HT-29 (cell line): ENCODE results near the gene XG. TPM values are rescaled to one million over a fixed set of nuclear protein-coding genes. Genes with fewer than 3 reads are reported as not detected.
"Not testable (repeated sequence)": the region's sequence is repeated elsewhere in the genome, so short reads cannot be mapped to it uniquely, and the experiment has no call there.

Experiments used
- DNase-seq: peaks from one replicate; pipeline ENCODE4 v3.0.0-alpha.2; 2015; ENCODE audit warnings: low spot score
- total RNA-seq: library from RNA; depleted of rRNA; stranded (reverse); fragments of >200 nt; shearing (Covaris generic); gene quantifications from 2 replicates; pipeline ENCODE4 v1.2.3, GENCODE V29; 2014

XG gene
- total RNA-seq, 1 experiment from 2014 or later: not detected

GRCh38 chrX:2733286-2733685 lies 18.6 kb upstream of the XG start:
- DNase-seq: no peak

DNA sequence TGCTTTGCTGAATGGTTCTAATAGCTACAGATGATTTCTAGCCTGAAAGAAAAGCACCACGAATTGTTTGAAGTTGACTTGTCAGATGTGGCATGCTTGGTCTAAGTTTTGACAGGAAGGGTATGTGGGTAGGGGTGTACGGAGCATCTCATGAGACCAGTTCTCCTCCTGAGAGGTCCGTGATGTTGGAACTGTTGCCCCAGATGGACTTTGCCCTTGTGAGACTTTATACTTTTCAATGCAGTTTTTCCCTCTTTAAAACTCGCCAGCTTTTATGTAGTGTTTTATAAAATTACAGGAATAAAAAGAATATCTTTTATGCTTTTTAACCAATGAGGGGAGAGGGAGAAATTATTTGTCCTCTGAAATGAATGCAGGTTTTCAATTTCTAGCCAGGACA lies 16.6 kb upstream of the XG start:
- DNase-seq: no peak

DNA sequence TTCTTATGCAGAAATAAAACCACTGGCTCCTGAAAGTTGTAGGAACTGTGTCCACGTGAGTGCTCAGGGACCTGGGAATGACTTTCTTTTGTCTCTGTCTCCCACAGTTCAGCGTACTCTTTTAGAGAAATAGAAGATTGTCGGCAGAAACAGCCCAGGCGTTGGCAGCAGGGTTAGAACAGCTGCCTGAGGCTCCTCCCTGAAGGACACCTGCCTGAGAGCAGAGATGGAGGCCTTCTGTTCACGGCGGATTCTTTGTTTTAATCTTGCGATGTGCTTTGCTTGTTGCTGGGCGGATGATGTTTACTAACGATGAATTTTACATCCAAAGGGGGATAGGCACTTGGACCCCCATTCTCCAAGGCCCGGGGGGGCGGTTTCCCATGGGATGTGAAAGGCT lies 11.2 kb upstream of the XG start:
- no peak for DNase-seq

GRCh38 chrX:2741386-2741785 lies 10.5 kb upstream of the XG start:
- DNase-seq: no peak

DNA sequence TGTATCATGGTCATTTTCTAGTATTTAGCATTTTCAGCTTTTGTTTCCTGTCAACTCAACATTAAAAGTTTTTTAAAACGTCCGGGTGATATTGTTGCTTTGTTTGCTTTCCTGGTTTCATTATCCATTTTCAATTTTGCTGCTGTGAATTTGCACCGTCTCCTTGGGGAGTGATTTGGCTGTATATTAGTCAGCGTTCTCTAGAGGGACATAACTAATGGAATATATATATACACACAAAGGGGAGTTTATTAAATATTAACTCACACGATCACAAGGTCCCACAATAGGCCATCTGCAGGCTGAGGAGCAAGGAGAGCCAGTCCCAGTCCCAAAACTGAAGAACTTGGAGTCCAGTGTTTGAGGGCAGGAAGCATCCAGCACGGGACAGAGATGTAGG lies 5.6 kb upstream of the XG start:
- not testable (repeated sequence) for DNase-seq

GRCh38 chrX:2748171-2748814 lies 3.5 kb upstream of the XG start:
- no peak for DNase-seq

GRCh38 chrX:2748815-2749188 lies 3.0 kb upstream of the XG start:
- no peak for DNase-seq

GRCh38 chrX:2751291-2751690 lies 549 bp upstream of the XG start:
- no peak for DNase-seq

DNA sequence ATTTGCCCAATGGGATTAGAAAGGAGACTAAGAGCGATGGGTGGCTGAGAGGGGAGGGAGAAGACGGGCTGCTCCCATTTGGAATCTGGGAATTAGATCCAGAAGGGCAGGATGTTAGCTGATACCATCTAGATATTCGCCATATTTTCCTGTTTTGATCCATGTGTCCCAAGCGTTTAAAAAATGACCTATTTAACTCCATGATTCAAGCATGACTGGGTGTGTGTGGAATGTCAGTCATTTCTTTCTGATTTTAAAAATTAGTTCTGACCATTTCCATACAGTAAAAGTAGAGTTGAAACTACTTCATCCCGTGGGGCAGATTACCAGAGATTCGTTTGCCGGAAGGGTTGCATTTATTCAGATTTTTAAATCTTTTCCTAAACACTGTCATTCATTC lies 601 bp downstream of the XG start:
- not testable (repeated sequence) for DNase-seq

DNA sequence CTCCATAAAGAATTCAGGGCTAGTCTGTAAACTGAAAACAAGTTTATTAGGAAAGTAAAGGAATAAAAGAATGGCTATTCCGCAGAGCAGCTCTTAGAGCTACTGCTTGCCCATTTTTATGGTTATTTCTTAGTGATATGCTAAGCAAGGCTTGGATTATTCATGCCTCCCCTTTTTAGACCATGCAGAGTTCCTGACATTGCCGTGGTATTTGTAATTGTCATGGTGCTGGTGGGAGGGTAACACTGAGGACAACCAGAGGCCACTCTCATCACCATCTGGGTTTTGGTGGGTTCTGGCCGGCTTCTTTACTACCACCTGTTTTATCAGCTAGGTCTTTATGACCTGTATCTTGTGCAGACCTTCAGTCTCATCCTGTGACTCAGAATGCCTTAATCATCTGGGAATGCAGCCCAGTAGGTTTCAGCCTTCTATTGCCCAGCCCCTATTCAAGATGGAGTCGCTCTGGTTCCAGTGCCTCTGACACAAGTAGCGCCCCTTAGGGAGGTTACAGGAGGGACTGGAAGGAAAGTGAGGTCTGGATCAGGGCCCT lies 3.4 kb downstream of the XG start:
- DNase-seq: not testable (repeated sequence)

DNA sequence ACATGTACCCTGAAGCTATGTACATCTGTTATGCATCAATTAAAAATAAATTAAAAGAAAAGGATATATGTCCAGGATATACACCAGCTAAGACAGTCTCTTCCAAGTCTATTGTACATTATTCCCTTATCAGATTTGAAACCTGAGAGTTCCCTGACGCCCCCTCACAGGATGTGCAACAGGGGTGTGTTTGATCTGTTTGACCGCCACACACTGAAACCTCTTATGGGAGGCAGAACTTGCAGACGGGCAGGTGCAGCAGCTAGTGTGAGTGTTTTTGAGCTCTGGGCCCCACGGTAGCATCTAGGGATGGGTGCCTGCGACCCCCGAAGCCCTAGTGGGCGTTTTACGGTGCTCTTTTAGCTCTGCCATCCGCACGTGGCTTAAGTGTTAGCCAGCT lies 4.7 kb downstream of the XG start:
- no peak for DNase-seq

DNA sequence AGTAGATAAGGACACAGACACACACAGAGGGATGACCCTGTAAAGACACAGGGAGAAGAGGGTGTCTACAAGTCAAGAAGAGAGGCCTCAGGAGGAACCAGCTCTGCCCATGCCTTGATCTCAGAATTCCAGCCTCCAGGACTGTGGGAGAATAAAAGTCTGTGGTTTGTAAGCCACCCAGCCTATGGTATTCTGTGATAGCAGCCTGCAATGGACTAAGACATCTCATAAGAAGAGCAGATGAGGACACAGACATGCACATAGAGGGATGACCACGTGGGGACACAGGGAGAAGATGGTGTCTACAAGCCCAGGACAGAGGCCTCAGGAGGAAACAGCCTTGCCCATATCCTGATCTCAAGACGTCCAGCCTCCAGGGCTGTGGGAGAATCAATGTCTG lies 9.4 kb downstream of the XG start:
- DNase-seq: no peak

GRCh38 chrX:2762671-2763070 lies 10.8 kb downstream of the XG start:
- DNase-seq: not testable (repeated sequence)

DNA sequence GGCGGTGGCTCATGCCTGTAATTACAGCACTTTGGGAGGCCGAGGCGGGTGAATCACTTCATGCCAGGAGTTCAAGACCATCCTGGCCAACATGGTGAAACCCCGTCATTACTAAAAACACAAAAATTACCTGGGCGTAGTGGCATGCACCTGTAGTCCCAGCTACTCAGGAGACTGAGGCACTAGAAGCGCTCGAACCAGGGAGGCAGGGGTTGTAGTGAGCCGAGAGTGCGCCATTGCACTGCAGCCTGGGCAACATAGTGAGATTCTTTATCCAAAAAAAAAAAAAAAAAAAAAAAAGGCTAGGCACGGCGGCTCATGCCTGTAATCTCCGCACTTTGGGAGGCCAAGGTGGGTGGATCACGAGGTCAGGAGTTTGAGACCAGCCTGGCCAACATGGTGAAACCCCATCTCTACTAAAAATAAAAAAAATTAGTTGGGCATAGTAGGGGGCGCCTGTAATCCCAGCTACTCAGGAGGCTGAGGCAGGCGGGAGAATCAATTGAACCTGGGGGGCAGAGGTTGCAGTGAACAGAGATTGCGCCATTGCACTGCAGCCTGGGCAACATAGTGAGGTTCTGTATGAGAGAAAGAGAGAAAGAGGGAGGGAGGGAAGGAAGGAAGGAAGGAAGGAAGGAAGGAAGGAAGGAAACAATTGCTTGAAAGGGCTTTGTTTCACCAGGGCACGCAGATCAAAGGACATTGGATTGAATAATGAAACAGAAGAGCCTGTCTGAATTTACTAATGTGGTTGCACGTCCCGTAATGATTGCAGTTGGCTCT lies 13.1 kb downstream of the XG start:
- not testable (repeated sequence) for DNase-seq

DNA sequence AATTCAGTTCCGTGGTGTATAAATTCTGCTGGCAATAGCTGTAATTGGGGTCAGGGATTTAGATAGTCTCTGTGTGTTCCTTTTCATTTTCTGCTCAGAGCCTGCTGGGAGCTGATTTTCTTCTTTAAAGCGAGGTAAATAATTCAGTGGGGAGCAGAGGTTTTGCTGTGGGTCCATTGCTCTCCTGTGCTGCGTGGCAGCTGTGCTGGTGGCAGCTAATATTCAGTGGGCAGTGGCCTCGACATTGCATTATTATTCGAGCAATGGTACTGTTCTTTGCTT lies 13.7 kb downstream of the XG start:
- no peak for DNase-seq

GRCh38 chrX:2766906-2767305 lies 15.1 kb downstream of the XG start:
- no peak for DNase-seq

DNA sequence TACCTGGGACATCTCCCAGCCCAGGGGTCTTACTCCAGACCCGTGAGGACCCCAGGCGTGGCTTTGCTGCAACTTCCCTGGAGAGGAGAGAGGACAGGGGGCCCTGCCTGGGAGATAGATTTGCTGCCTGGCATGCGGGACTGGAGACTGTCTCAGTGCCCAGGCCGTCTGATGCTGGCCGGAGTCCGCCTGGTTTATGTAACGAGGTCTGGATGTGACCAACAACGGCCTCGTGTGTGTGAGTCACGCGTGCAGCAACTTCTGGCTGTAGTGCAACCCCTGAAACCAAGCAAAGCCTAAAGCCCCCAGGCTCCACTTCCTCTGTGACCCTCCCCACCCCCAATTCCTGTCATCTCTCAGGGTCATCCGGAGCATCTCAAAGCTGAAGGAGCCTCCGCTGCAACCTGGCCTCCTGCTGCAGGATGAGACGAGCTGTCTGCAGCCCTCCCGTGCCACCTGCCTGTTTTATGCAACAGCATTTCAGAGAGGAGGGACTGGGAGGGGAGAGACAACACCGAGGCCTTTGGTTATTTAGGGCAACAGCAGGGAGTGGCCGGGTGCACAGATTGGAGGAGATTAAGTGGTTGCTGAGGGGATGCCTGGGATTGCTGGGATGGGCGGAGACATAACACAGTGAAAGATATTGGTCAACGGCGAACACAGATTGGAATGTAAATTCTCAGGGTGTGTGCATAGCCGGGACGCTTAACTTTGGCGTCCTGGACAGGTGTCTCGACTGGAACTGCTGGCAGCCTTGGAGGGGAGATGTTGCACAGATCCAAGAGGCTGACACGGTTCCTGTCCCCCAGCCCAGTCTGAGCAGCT lies 16.0 kb downstream of the XG start:
- no peak for DNase-seq

- DNase-seq: no peak
Observed at GRCh38 chrX:2769615-2770014, 17.8 kb downstream of the XG start.

- DNase-seq: not testable (repeated sequence)
Observed at GRCh38 chrX:2773166-2774055, 21.6 kb downstream of the XG start.

DNA sequence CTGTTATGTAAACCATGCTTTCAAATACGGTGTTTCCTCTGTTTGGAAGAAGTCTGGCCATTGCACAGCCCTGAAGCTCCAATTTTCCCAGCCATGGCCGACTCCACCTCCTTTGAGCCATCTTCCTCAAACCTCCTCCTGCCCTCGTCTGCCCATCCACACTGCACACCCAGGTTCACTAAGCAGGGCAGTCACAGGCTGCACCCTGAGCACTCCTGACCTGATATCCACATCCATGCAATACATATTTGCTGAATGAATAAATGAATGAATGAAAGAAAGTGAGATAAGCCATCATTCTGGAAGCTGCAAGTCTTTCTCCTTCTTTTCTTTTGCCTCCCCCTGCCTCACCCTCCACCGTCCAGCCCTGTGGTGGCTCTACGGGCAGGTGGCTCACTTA lies 22.2 kb downstream of the XG start:
- DNase-seq: no peak

DNA sequence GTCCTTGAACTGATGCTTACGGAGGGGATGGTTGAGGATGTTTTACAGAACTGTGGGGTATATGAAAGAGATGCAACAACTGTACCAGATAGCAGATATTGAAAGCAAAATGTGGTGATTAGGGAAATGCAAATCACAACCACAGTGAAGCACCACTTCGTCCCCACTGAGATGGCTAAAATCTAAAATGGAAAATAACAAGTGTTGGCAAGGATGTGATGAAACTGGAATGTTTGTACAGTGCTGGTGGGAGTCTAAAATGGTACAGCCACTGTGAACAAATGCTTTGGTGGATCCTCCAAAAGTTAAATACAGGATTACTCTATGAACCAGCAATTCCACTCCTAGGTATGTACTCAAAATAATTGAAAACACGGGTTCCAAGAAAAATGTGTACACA lies 22.9 kb downstream of the XG start:
- DNase-seq: no peak
